Measurements from ENCODE around the gene UBL3. TPM values are rescaled to one million over a fixed set of nuclear protein-coding genes. Genes with fewer than 3 reads are reported as not detected.
A peak's percentile ranks its signal among the peaks of the same experiment; 100 is the strongest.

UBL3 gene
- 10 to 100 TPM; 42.6 to 60.3 (median 43.9) TPM for polyA plus RNA-seq (ENCODE audit: insufficient read length in 4 of 4)

DNA sequence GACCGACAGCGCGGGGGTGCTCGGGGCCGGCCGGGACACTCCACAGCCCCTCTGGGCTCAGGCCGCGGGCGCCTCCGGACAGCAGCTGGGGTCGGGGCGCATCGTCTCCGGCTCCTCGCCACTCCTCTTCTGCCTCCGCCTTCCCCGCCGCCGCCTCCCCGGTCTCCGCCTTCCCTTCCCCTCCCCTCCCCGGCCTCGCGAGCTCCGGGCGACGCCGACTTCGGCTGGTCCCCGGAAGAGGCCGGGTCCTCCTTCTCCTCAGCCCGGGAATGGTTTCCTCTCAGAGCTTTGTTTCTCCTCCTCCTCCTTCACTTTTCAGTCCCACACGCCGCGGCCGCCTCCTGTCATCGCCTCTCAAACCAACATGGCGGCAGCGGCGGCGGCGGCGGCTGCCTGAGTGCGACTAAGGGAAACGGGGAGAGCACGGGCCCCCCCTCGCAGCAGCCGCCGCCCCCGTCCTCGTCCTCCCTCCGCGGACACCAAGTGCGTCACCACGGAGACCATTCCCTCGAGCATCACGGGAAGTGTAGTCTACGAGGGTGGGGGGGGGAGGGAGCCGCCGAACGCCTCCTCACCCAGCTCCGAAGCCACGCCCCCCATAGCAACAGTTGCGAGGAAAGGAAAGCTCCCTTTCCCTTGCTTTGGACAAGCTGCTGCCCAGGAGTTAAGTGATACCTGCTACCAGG is at the start of gene UBL3:
Gene UBL3 (minus strand): TSS at position 405 of the 686 bp plus-strand sequence. CDS start 1,079 bp downstream, outside the sequence.
- peak; percentile 91 to 97 (median 95) for DNase-seq (ENCODE audit: low read depth in 4 of 4, low spot score in 3 of 4)

DNA sequence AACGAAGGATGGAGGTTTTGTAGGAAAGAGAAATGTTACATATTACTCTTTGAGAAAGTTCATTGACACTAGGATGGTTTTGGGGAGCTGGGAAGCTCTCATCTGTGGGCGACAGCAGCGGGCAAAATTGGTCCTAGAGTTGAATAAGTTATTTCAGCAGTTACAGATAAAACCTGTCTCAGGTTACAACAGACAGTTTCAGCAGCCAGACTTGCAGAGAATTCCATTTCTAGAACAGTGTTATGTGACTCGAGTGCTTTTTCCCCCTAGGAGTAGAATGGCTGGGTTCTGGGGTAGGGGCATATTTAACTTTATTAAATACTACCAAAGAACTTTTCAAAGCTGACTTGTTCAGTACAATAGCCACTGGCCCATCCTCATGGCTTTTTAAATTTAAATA is 46.7 kb upstream of the UBL3 start:
- DNase-seq (ENCODE audit: low read depth in 4 of 4, low spot score in 3 of 4) = no peak

DNA sequence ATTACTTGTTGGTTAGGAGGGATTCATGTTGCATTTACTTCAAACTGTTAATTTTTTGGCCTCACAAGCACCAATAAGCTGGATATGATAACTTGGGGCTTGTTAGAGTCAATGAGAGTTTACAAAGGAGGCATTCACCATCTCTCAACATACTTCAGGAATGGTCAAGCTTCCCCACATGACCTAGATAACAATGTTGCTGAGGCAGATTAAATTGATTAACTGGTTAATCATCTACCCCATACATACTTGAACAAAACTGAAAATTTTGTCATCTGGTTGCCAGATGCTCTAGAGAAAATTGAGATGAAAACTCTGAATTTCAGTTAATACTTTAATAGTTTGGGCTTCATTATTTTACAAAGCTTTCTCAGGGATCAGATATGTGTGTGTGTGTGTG is 43.0 kb upstream of the UBL3 start:
- no peak for DNase-seq (ENCODE audit: low read depth in 4 of 4, low spot score in 3 of 4)

GRCh38 chr13:29892151-29892550 is 41.7 kb upstream of the UBL3 start:
- no peak for DNase-seq (ENCODE audit: low read depth in 4 of 4, low spot score in 3 of 4)

DNA sequence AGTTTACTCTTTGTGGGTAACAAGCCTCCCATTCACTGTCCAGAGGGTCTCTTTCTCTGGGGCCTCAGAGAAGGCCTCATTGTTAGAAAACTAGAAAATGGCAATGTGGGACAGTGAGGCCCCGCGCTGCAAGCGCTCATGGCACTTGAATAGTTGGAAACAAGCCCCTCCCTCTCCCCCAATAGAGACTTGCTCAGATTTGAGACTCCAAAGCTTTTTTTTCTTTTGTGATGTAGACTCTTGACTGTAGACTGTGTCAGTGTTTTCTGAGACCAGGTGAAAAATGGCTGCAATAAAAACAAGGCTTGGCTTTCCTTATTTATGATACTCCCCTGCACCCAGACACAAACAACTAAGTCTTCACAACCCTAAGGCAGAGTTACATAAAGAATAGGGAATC is 38.7 kb upstream of the UBL3 start:
- no peak for DNase-seq (ENCODE audit: low read depth in 4 of 4, low spot score in 3 of 4)

DNA sequence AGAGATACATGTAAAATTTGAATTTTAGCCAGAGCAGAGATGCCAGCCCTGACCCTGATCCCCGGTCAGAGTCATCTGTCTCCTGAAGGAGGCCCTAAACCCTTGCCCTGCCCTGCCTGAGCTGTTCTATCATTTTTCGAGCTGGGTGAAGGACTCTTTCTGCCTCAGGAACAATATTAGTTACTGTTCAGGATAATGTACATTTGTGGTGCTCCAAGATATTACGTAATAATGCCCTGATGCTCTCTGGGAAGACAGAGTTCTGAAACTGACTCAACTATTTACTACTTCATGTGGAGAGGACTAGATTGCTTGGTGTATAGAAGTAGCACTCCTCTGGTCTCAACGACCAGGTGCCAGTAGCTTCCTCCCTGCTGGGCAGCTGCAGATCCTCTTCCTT is 37.9 kb upstream of the UBL3 start:
- no peak for DNase-seq (ENCODE audit: low read depth in 4 of 4, low spot score in 3 of 4)

- DNase-seq (ENCODE audit: low read depth in 4 of 4, low spot score in 3 of 4) = no peak
Measured at GRCh38 chr13:29887686-29888085, 37.3 kb upstream of the UBL3 start.

- DNase-seq (ENCODE audit: low read depth in 4 of 4, low spot score in 3 of 4) = no peak
Measured at GRCh38 chr13:29887030-29887557, 36.7 kb upstream of the UBL3 start.

DNA sequence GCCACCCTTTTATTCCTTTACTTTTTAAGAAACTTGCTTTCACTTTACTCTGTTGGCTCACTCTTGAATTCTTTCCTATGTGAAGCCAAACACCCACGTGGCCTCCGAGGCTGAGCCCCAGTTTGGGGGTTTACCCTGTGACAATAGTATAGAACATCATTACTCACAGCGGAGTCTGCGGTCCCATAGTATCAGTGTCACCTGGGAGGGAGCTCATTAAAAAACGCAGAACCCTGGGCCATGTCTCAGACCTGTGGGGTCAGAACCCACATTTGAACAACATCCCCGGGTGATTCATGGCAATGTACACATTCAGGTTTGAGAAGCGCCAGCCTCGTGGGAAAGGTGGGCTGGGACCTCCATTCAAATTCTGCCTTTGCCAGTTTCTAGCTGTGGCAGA is 36.0 kb upstream of the UBL3 start:
- DNase-seq (ENCODE audit: low read depth in 4 of 4, low spot score in 3 of 4) = no peak

DNA sequence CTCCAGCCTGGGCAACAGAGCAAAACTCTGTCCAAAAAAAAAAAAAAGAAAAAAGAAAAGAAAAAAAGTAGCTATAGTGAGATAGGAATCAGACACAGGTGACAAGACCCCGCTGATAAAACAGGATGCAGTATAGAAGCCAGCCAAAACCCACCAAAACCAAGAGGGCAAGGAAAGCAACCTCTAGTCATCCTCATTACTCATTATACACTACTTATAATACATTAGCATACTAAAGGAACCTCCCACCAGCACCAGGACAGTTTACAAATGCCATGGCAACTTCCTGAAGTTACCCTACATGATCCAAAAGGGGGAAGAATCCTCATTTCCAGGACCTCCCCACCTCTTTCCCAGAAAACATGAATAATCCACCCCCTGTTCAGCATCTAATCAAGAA is 35.6 kb upstream of the UBL3 start:
- no peak for DNase-seq (ENCODE audit: low read depth in 4 of 4, low spot score in 3 of 4)

DNA sequence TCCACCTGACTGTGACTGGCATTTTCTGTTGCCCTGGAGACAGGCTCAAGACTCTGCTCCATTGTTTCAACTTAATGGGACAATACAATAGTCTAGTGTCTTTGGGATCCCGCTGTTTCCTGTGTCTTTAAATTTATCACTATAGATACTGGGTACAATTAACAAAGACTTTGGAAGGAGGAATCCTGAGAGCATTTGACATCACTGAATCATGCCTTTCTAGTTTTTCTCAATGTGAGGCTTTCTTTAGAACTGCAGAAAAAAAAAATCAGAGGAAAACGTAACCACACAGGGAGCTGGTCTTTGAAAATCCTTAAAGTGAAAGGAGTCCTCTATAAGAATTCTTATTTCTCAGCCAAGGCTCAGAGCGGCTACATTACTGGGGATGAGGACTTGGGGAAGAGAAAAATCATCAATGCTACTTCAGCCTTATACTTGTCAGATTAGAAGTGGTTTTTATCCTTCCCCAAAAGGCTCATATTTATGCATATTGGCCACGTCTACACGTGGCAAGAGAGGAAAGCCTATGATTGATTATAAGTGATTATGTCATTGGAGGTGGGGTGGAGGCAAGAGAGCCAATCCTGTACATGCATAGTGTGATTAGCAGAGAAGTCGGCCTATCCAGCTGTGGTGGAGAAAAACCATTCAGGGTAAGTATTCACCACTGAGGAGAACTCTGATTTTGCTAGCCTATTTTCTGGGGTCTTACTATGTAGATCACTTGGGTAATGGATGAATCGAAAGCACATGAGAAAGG is 34.4 kb upstream of the UBL3 start:
- DNase-seq (ENCODE audit: low read depth in 4 of 4, low spot score in 3 of 4) = no peak

DNA sequence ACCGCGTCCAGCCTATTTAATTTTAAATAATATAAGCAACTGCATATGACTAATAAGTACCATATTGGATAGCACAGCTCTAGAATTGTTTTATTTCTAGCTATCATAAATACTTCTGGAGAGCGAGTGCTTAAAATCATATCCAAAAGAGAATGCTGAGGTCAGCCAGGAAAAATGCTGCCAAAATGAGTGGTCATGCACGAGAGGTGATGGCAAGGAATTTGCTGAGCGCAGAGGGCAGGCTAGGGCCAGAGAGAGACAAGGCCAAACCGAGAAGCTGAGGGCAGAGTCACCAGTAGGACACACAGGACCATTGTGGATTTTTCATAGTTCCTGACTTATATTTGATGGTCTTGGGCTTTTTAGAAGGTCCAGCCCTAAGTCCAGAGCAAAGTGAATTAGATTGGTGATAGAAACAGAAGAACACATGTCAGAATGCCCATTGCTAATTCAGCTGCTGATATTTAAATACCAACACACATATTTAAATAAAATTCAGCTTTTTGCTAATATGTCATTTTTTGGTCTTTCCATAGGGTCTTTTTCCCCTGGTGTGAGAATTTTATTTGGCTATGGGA is 33.6 kb upstream of the UBL3 start:
- no peak for DNase-seq (ENCODE audit: low read depth in 4 of 4, low spot score in 3 of 4)

GRCh38 chr13:29882076-29882475 is 31.7 kb upstream of the UBL3 start:
- no peak for DNase-seq (ENCODE audit: low read depth in 4 of 4, low spot score in 3 of 4)

- DNase-seq (ENCODE audit: low read depth in 4 of 4, low spot score in 3 of 4) = no peak
Measured at GRCh38 chr13:29878101-29878500, 27.7 kb upstream of the UBL3 start.

GRCh38 chr13:29877456-29878078 is 27.1 kb upstream of the UBL3 start:
- no peak for DNase-seq (ENCODE audit: low read depth in 4 of 4, low spot score in 3 of 4)

DNA sequence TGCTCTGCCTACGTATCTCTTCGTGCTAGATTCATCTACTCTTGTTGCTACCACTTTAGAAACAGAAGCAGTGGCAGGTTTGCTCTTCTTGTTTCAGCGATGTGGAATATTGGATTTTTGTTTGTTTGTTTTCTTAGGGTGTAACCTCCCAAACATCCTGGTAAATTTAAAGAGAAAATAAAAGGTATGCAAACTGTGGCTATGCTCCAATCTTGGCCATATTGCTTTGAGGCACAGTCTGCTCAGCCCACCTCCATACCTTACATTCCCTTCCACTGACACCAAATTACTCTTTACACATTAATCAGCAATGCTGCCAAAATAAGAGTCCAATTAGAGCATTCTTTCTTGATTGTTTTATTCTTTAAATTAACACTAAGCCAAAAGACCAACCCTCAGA is 25.2 kb upstream of the UBL3 start:
- DNase-seq (ENCODE audit: low read depth in 4 of 4, low spot score in 3 of 4) = no peak

GRCh38 chr13:29868581-29868980 is 18.2 kb upstream of the UBL3 start:
- DNase-seq (ENCODE audit: low read depth in 4 of 4, low spot score in 3 of 4) = no peak

DNA sequence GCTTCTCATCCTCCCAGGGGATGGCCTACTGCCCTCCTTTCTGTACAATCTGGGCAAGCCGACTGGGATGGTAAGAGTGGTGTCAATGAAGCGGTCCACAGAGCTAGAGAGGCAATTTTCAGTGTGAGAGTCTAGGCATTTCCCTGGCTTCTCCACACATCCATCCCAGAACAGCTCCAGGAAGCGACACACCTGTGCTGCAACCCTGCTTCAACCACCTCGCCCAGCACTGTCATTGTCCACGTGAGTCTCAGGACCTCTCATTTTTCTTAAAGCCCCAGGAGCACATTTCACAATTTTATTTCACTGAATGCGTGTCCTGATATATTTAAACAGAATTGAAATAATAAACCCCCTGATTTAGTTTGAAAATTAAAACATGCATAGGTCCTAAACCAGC is 15.5 kb upstream of the UBL3 start:
- DNase-seq (ENCODE audit: low read depth in 4 of 4, low spot score in 3 of 4) = no peak

- DNase-seq (ENCODE audit: low read depth in 4 of 4, low spot score in 3 of 4) = no peak
Measured at GRCh38 chr13:29861694-29862110, 11.3 kb upstream of the UBL3 start.

- no peak for DNase-seq (ENCODE audit: low read depth in 4 of 4, low spot score in 3 of 4)
Measured at GRCh38 chr13:29859971-29860370, 9.6 kb upstream of the UBL3 start.

GRCh38 chr13:29858667-29859066 is 8.2 kb upstream of the UBL3 start:
- DNase-seq (ENCODE audit: low read depth in 4 of 4, low spot score in 3 of 4) = no peak
